K562 (cell line): ENCODE results near the gene HAPLN1. TPM values are rescaled to one million over a fixed set of nuclear protein-coding genes. Genes with fewer than 3 reads are reported as not detected.

Experiments used
- ATAC-seq: fragments of 200-7000 bp; cut with Tn5 transposase; 3 replicates; pipeline ENCODE4 v1.9.1; 2020; ENCODE audit warnings: moderate library complexity
- BruUV-seq: library from RNA; stranded (reverse); fragments of 400-500 nt; replicated peaks from 2 replicates; lab custom pipeline; 2021; lab: Mats Ljungman, UMichigan
- CTCF ChIA-PET: fragments of 300-600 bp; formaldehyde crosslinking; extraction: SDS; loops from one replicate; lab custom pipeline; 2021; ENCODE audit warnings: low intra/inter-chr PET ratio; lab: Yijun Ruan, JAX
- POLR2A ChIA-PET: fragments of 300-600, 350-650 bp; sonication (Branson Sonifier 250); formaldehyde crosslinking; extraction: SDS; loops from one replicate; lab custom pipeline; 2021; ENCODE audit warnings: antibody characterized with exemption, inconsistent platforms; lab: Yijun Ruan, JAX
- DNase-seq, 4 experiments: peaks; one replicate each; pipeline versions ENCODE4 v3.0.0 to v3.0.0-alpha.2; 2011 to 2018; ENCODE audit warnings: low spot score in 3 of 4, mixed read lengths in 3 of 4; ENCODE audit errors: extremely low read depth in 1 of 4
- FAIRE-seq: peaks from 2 replicates; lab custom pipeline; 2011; peaks lifted over from hg19 to GRCh38; lab: Jason Lieb, UNC
- H2AFZ ChIP-seq: 2 replicates; pipeline ENCODE4 v1.6.0; 2011; ENCODE audit warnings: low read depth, low read length, control low read depth, inconsistent platforms
- H3K27ac ChIP-seq: fragments of 200-600 bp; 3 replicates; pipeline ENCODE4 v1.8.0; 2011; ENCODE audit warnings: low read depth, mild to moderate bottlenecking, control low read depth, inconsistent platforms, low read length, moderate library complexity, mixed read lengths; ENCODE audit errors: extremely low read depth
- H3K27me3 ChIP-seq, 2 experiments: fragments of 300-600 bp in 1 of 2; 2 replicates in 1 of 2; 3 replicates in 1 of 2; pipeline versions ENCODE4 v1.6.0 to v1.8.0; 2011; ENCODE audit warnings: inconsistent platforms in 2 of 2, low read length in 2 of 2, mild to moderate bottlenecking in 1 of 2, mixed read lengths in 1 of 2, moderate library complexity in 1 of 2; ENCODE audit not compliant: control insufficient read depth in 2 of 2, insufficient read depth in 2 of 2
- H3K36me3 ChIP-seq: fragments of 300-600 bp; 3 replicates; pipeline ENCODE4 v1.8.0; 2011; ENCODE audit warnings: mild to moderate bottlenecking, low read length, inconsistent platforms; ENCODE audit not compliant: control insufficient read depth, insufficient read depth
- H3K4me1 ChIP-seq, 2 experiments: fragments of 200-600 bp in 1 of 2; replicated peaks in 1 of 2; 2 replicates in 1 of 2; 3 replicates in 1 of 2; pipeline versions ENCODE4 v1.5.1 to v1.8.0; 2011; ENCODE audit warnings: inconsistent platforms in 2 of 2, low read length in 2 of 2, mild to moderate bottlenecking in 1 of 2, mixed read lengths in 1 of 2, moderate library complexity in 1 of 2; ENCODE audit not compliant: control insufficient read depth in 2 of 2, insufficient read depth in 2 of 2
- H3K4me2 ChIP-seq: 2 replicates; pipeline ENCODE4 v1.6.1; 2011; ENCODE audit warnings: low read length, control low read depth, inconsistent platforms, mixed read lengths; ENCODE audit not compliant: insufficient read depth
- H3K4me3 ChIP-seq: fragments of 200-600 bp; sonication (generic), shearing (Covaris generic); 2 replicates; pipeline ENCODE4 v1.5.1; 2016; ENCODE audit warnings: control low read depth, inconsistent platforms
- H3K79me2 ChIP-seq: fragments of 200-600 bp; 3 replicates; pipeline ENCODE4 v1.8.0; 2011; ENCODE audit warnings: low read length, inconsistent platforms; ENCODE audit not compliant: control insufficient read depth, insufficient read depth
- H3K9ac ChIP-seq, 2 experiments: 2 replicates each; pipeline versions ENCODE4 v1.6.0 to v1.6.1; 2011; ENCODE audit warnings: low read depth in 2 of 2, low read length in 2 of 2, control low read depth in 1 of 2, inconsistent platforms in 1 of 2, mild to moderate bottlenecking in 1 of 2, mixed read lengths in 1 of 2; ENCODE audit not compliant: insufficient read depth in 1 of 2
- H3K9me1 ChIP-seq: one replicate; pipeline ENCODE4 v1.6.0; 2011; ENCODE audit warnings: inconsistent platforms, mild to moderate bottlenecking, low read length, moderate library complexity; ENCODE audit not compliant: control insufficient read depth, insufficient read depth
- H3K9me3 ChIP-seq: replicated peaks from 2 replicates; pipeline ENCODE4 v1.5.1; 2011; ENCODE audit warnings: low read depth, low read length, inconsistent platforms; ENCODE audit not compliant: control insufficient read depth, insufficient read depth
- H4K20me1 ChIP-seq: replicated peaks from 2 replicates; pipeline ENCODE4 v1.6.1; 2011; ENCODE audit warnings: low read length, inconsistent platforms, mixed read lengths; ENCODE audit not compliant: control insufficient read depth, insufficient read depth
- DLX4 ChIP-seq: fragments of 250-450 bp; sonication (Bioruptor Pico); IDR thresholded peaks from 2 replicates; pipeline ENCODE4 v1.6.1; 2021; ENCODE audit warnings: mild to moderate bottlenecking
- ETS2 ChIP-seq: IDR thresholded peaks from 2 replicates; pipeline ENCODE4 v1.6.1; 2016; ENCODE audit warnings: borderline replicate concordance, missing genetic modification characterization, mild to moderate bottlenecking, moderate library complexity, missing compliant biosample characterization; ENCODE audit not compliant: poor library complexity, severe bottlenecking
- KHSRP ChIP-seq: fragments of 450-650 bp; IDR thresholded peaks from 2 replicates; pipeline ENCODE4 v1.6.1; 2017
- MAZ ChIP-seq, 2 experiments: fragments of 450-650 bp in 1 of 2; sonication (generic) in 1 of 2; formaldehyde crosslinking; IDR thresholded peaks in 1 of 2; conservative IDR thresholded peaks in 1 of 2; 2 replicates each; pipeline versions ENCODE4 v1.4.0 to v1.5.0; 2020; ENCODE audit warnings: mild to moderate bottlenecking in 1 of 2, missing genetic modification reagents in 1 of 2
- NR2C2 ChIP-seq, 2 experiments: fragments of 200-800 bp in 1 of 2; sonication (Bioruptor generic) in 1 of 2; sonication (generic) in 1 of 2; formaldehyde crosslinking in 1 of 2; IDR thresholded peaks; 2 replicates each; pipeline versions ENCODE4 v1.6.1 to v1.8.0; 2016 to 2022; ENCODE audit warnings: mild to moderate bottlenecking in 1 of 2, missing compliant biosample characterization in 1 of 2, missing genetic modification characterization in 1 of 2, missing genetic modification reagents in 1 of 2
- OTX1 ChIP-seq: fragments of 450-650 bp; formaldehyde crosslinking; IDR thresholded peaks from 2 replicates; pipeline ENCODE4 v1.4.0; 2022; ENCODE audit warnings: mild to moderate bottlenecking
- POLR2G ChIP-seq: fragments of 200-400 bp; formaldehyde crosslinking; IDR thresholded peaks from 2 replicates; pipeline ENCODE4 v1.6.1; 2017; ENCODE audit warnings: low read depth, mild to moderate bottlenecking, antibody characterized with exemption, low read length, moderate library complexity
- RBM34 ChIP-seq: fragments of 200-400 bp; formaldehyde crosslinking; IDR thresholded peaks from 2 replicates; pipeline ENCODE4 v1.6.1; 2018; ENCODE audit warnings: low read length, borderline replicate concordance; ENCODE audit not compliant: insufficient read depth
- SMAD4 ChIP-seq: fragments of 250-450 bp; sonication (Bioruptor Pico); conservative IDR thresholded peaks from 2 replicates; pipeline ENCODE4 v1.8.0; 2021; ENCODE audit warnings: inconsistent platforms, mild to moderate bottlenecking, moderate library complexity
- SREBF1 ChIP-seq: fragments of 150-350 bp; IDR thresholded peaks from 2 replicates; pipeline ENCODE4 v1.6.1; 2014; ENCODE audit warnings: antibody characterized with exemption, low read depth, low read length, borderline replicate concordance
- TCF3 ChIP-seq: sonication (generic); formaldehyde crosslinking; IDR thresholded peaks from 2 replicates; pipeline ENCODE4 v1.4.0; 2020; ENCODE audit warnings: mild to moderate bottlenecking, missing genetic modification reagents
- THRA ChIP-seq: fragments of 450-650 bp; IDR thresholded peaks from 2 replicates; pipeline ENCODE4 v1.6.1; 2017; ENCODE audit warnings: mild to moderate bottlenecking, moderate library complexity
- WHSC1 ChIP-seq: IDR thresholded peaks from one replicate; pipeline ENCODE4 v1.6.1; 2012; ENCODE audit warnings: low read length, control low read depth, inconsistent platforms
- XRCC5 ChIP-seq: fragments of 200-400 bp; formaldehyde crosslinking; IDR thresholded peaks from 2 replicates; pipeline ENCODE4 v1.6.1; 2017; ENCODE audit warnings: low read depth, mild to moderate bottlenecking, low read length
- ZBED1 ChIP-seq: IDR thresholded peaks from 2 replicates; pipeline ENCODE4 v1.6.1; 2014
- ZEB2 ChIP-seq: fragments of 450-650 bp; IDR thresholded peaks from 2 replicates; pipeline ENCODE4 v1.6.1; 2016
- ZNF197 ChIP-seq: fragments of 200-800 bp; sonication (Bioruptor generic); IDR thresholded peaks from 2 replicates; pipeline ENCODE4 v1.6.1; 2016; ENCODE audit warnings: low read depth, missing genetic modification characterization, missing compliant biosample characterization
- ZNF280A ChIP-seq: fragments of 450-650 bp; IDR thresholded peaks from 2 replicates; pipeline ENCODE4 v1.6.1; 2018; ENCODE audit warnings: mild to moderate bottlenecking, low read depth; ENCODE audit not compliant: partially characterized antibody
- ZNF354B ChIP-seq: fragments of 250-450 bp; sonication (Bioruptor Pico); IDR thresholded peaks from 2 replicates; pipeline ENCODE4 v1.4.0; 2020
- ZNF707 ChIP-seq: fragments of 250-450 bp; sonication (Bioruptor Pico); conservative IDR thresholded peaks from 2 replicates; pipeline ENCODE4 v1.8.0; 2022; ENCODE audit warnings: inconsistent platforms, mild to moderate bottlenecking, moderate library complexity
- WGBS: fragments of 100-300 bp; shearing (Covaris generic); methylation state at CpG from one replicate; pipeline ENCODE4 v1.1.6; 2016; ENCODE audit warnings: low coverage, mixed read lengths; ENCODE audit not compliant: insufficient coverage; ENCODE audit errors: missing lambda C conversion rate; 5-methylcytosine and 5-hydroxymethylcytosine counted together
- in situ Hi-C: fragments of 300-500 bp; cut with MboI; formaldehyde crosslinking; loops from 4 replicates; pipeline ENCODE4 v1.15.0; 2018; ENCODE audit warnings: inconsistent platforms, mixed read lengths
- intact Hi-C: fragments of 100-400 bp; cut with micrococcal nuclease; formaldehyde crosslinking; loops from 2 replicates; pipeline ENCODE4 v1.14.2; 2022
- polyA plus RNA-seq, 8 experiments: library from polyadenylated mRNA; depleted of rRNA in 4 of 8; stranded (reverse) in 5 of 8; unstranded in 3 of 8; fragments of >200 nt; fragmentation: Nextera tagmentation in 2 of 8; fragmentation: Illumina TruSeq in 1 of 8; extraction: Ambion mirVana in 2 of 8; extraction: Trizol in 1 of 8; gene quantifications; 2 replicates each; pipeline versions ENCODE4 v1.2.1 to v1.2.3, GENCODE V29; 2011 to 2014; ENCODE audit warnings: inconsistent platforms in 1 of 8, missing spikeins in 1 of 8
- total RNA-seq, 7 experiments: library from RNA; depleted of rRNA in 6 of 7; stranded (reverse); fragments of >200 nt in 6 of 7; fragmentation: Illumina TruSeq in 2 of 7; extraction: Trizol in 2 of 7; gene quantifications; 2 replicates each; pipeline versions ENCODE4 v1.2.1 to v1.2.3, GENCODE V29; 2011 to 2021; ENCODE audit warnings: low replicate concordance in 1 of 7

HAPLN1 gene
- total and polyA plus RNA-seq, 9 of the 15 experiments (the other 6 are each of a cell fraction or from before 2014, with no cell fraction given): not detected

GRCh38 chr5:83662558-83662957 is 58.1 kb downstream of the HAPLN1 start:
- Histone ChIP-seq H3K9me1 (no peaks in the 10 kb centered on the region), H3K4me3 (no peak overlapping the region), H3K4me1 (no peaks in the 10 kb centered on the region), H2AFZ (no peak overlapping the region), H3K36me3 (no peaks in the 10 kb centered on the region), H3K9me3 (no peaks in the 10 kb centered on the region), H3K4me2 (no peak overlapping the region), H3K9ac (no peak overlapping the region), H3K27me3 (no peaks in the 10 kb centered on the region), H3K27ac (no peak overlapping the region), H3K79me2 (no peaks in the 10 kb centered on the region), H4K20me1 (no peaks in the 10 kb centered on the region)
- in situ Hi-C loops: no loop called here
- WGBS: 0% methylated on average over 3 of the region's 3 CpGs
- POLR2A ChIA-PET: no interaction called here
- CTCF ChIA-PET: no interaction called here
- no peak for DNase-seq
- TF ChIP-seq POLR2G (no peak), THRA (no peak), ZNF354B (CRISPR knock-in tag) (no peak), ZNF197 (CRISPR knock-in tag) (no peak), MAZ (CRISPR knock-in tag; conservative IDR thresholded peaks at IDR 0.05 in 1 of 2, IDR thresholded peaks at IDR 0.05 in 1 of 2) (no peak), SMAD4 (no peak), ZBED1 (no peak), WHSC1 (no peak), RBM34 (no peak), NR2C2 (CRISPR knock-in tag; IDR thresholded peaks at IDR 0.05) (no peak), NR2C2 (tag; IDR thresholded peaks at IDR 0.05) (no peak), ZNF707 (CRISPR knock-in tag) (no peak), OTX1 (no peak), ETS2 (tag) (no peak), DLX4 (no peak), XRCC5 (no peak), ZEB2 (no peak), KHSRP (no peak), TCF3 (no peak), SREBF1 (no peak), ZNF280A (no peak)
- FAIRE-seq: no peak
- no peak for ATAC-seq
- intact Hi-C loops: no loop called here
- BruUV-seq: no TSS peak
